Osteoblast (primary cell): Measurements from ENCODE around the gene GRIA3. TPM values are rescaled to one million over a fixed set of nuclear protein-coding genes. Genes with fewer than 3 reads are reported as not detected.

Source experiments
- DNase-seq: peaks from one replicate; pipeline ENCODE4 v3.0.0; 2011; ENCODE audit warnings: low spot score, mixed read lengths; ENCODE audit not compliant: insufficient read length; ENCODE audit errors: missing footprints
- H2AFZ ChIP-seq: 2 replicates; pipeline ENCODE4 v1.6.0; 2011; ENCODE audit warnings: mild to moderate bottlenecking, low read length
- H3K27ac ChIP-seq: 2 replicates; pipeline ENCODE4 v1.5.1; 2011; ENCODE audit warnings: mild to moderate bottlenecking, low read depth, low read length, moderate library complexity
- H3K27me3 ChIP-seq: 2 replicates; pipeline ENCODE4 v1.6.0; 2012; ENCODE audit warnings: mild to moderate bottlenecking, control low read depth, inconsistent platforms, low read length, moderate library complexity; ENCODE audit not compliant: insufficient read depth
- H3K36me3 ChIP-seq: 2 replicates; pipeline ENCODE4 v1.5.1; 2011; ENCODE audit warnings: mild to moderate bottlenecking, low read length, control low read depth, moderate library complexity; ENCODE audit not compliant: insufficient read depth
- H3K4me1 ChIP-seq: 2 replicates; pipeline ENCODE4 v1.5.1; 2011; ENCODE audit warnings: mild to moderate bottlenecking, low read length, control low read depth, moderate library complexity; ENCODE audit not compliant: insufficient read depth
- H3K4me2 ChIP-seq: 2 replicates; pipeline ENCODE4 v1.6.0; 2011; ENCODE audit warnings: mild to moderate bottlenecking, low read length; ENCODE audit not compliant: insufficient read depth
- H3K4me3 ChIP-seq: fragments of 200-600 bp; sonication (generic); 3 replicates; pipeline ENCODE4 v1.5.1; 2012; ENCODE audit warnings: mild to moderate bottlenecking, low read length, inconsistent platforms; ENCODE audit not compliant: insufficient read depth
- H3K79me2 ChIP-seq: 2 replicates; pipeline ENCODE4 v1.6.0; 2012; ENCODE audit warnings: mild to moderate bottlenecking, low read length, control low read depth, inconsistent platforms; ENCODE audit not compliant: insufficient read depth
- H3K9me3 ChIP-seq: 2 replicates; pipeline ENCODE4 v1.5.1; 2011; ENCODE audit warnings: low read depth, low read length, control low read depth
- H4K20me1 ChIP-seq: 2 replicates; pipeline ENCODE4 v1.6.0; 2012; ENCODE audit warnings: mild to moderate bottlenecking, low read length, control low read depth; ENCODE audit not compliant: insufficient read depth
- total RNA-seq: library from RNA; depleted of rRNA; stranded (reverse); fragments of >200 nt; gene quantifications from 2 replicates; pipeline ENCODE4 v1.2.3, GENCODE V29; 2012
- TF ChIP-seq, protein P1 (sequence below): IDR thresholded peaks from 2 replicates; pipeline ENCODE4 v1.5.1; 2011; ENCODE audit warnings: mild to moderate bottlenecking, low read depth, low read length, moderate library complexity; ENCODE audit errors: extremely low read depth

The GRIA3 gene
- total RNA-seq, 1 donor = 3.3 TPM

DNA sequence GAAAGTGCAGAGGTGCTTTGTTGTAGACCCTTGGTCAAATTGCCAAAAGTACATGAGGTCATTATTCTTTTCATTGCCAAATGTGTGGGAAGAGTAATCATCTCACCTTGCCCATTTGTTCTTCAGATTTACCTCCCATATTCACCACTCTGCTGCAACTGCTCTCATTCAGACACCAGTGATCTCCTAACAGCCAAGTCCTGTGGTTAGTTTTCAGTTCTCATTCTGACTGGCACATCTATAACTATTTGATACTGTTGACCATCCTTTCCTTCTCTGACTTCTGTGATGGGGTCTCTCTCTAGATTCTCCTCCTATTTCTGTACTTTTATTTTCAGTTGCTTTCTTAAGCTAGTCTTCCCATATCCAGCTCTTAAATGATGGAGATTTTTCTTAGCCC lies 39.8 kb downstream of the GRIA3 start:
- Histone ChIP-seq H3K9me3 (no peaks in the 10 kb centered on the region), H3K36me3 (no peaks in the 10 kb centered on the region), H3K79me2 (no peaks in the 10 kb centered on the region), H4K20me1 (no peaks in the 10 kb centered on the region), H3K4me3 (no peak overlapping the region), H3K4me1 (no peaks in the 10 kb centered on the region), H2AFZ (no peak overlapping the region), H3K27ac (no peak overlapping the region), H3K27me3 (no peaks in the 10 kb centered on the region), H3K4me2 (no peak overlapping the region)
- TF ChIP-seq, protein P1, sequence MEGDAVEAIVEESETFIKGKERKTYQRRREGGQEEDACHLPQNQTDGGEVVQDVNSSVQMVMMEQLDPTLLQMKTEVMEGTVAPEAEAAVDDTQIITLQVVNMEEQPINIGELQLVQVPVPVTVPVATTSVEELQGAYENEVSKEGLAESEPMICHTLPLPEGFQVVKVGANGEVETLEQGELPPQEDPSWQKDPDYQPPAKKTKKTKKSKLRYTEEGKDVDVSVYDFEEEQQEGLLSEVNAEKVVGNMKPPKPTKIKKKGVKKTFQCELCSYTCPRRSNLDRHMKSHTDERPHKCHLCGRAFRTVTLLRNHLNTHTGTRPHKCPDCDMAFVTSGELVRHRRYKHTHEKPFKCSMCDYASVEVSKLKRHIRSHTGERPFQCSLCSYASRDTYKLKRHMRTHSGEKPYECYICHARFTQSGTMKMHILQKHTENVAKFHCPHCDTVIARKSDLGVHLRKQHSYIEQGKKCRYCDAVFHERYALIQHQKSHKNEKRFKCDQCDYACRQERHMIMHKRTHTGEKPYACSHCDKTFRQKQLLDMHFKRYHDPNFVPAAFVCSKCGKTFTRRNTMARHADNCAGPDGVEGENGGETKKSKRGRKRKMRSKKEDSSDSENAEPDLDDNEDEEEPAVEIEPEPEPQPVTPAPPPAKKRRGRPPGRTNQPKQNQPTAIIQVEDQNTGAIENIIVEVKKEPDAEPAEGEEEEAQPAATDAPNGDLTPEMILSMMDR = no peak
- no peak for DNase-seq

DNA sequence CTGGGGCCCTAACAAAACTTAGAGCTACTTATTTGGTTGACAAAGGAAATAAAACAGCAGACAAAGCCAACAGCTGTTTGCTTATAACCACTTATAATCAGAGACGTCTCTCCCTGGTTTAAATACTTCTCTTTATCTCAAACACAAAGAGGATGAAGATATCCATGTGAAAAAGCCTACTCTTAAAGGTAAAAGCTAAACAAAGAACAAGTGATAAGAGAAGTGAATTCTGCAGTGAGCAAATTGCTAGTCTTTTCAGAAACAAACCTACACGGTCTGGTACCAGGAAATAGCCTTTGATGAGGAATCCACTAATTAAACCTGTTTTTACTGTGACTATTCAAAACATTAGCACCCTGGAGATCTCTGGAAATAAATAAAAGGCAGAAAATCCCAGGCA lies 46.7 kb downstream of the GRIA3 start:
- Histone ChIP-seq H3K9me3 (no peaks in the 10 kb centered on the region), H3K27ac (no peak overlapping the region), H4K20me1 (no peaks in the 10 kb centered on the region), H3K79me2 (no peaks in the 10 kb centered on the region), H3K27me3 (no peaks in the 10 kb centered on the region), H3K36me3 (no peaks in the 10 kb centered on the region), H3K4me2 (no peak overlapping the region), H2AFZ (no peak overlapping the region), H3K4me3 (no peak overlapping the region), H3K4me1 (no peaks in the 10 kb centered on the region)
- no peak for DNase-seq
- TF ChIP-seq, protein P1 = no peak

DNA sequence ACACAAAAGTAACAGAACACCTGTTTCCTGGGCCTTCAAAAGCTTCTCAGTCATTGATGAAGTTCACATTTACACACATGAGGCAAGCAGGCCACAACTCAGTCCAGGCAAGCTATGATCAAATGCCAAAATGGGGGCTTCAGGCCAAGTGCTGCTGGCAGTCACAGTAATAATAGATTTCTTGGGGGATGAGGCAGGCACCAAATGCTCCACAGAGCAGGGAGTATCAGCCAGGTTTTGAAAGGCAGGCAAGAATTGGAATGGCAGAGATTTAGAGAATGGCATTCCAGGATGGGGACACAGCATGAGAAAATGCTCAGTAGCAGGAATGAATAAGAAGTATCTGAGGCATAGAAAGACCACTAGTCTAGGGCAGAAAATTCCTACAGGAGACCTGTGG lies 52.8 kb downstream of the GRIA3 start:
- Histone ChIP-seq H3K27ac (no peak overlapping the region), H3K4me2 (no peak overlapping the region), H3K79me2 (no peaks in the 10 kb centered on the region), H3K27me3 (no peaks in the 10 kb centered on the region), H4K20me1 (no peaks in the 10 kb centered on the region), H3K36me3 (no peaks in the 10 kb centered on the region), H3K9me3 (no peaks in the 10 kb centered on the region), H3K4me1 (no peaks in the 10 kb centered on the region), H3K4me3 (no peak overlapping the region), H2AFZ (no peak overlapping the region)
- no peak for DNase-seq
- TF ChIP-seq, protein P1 = no peak

DNA sequence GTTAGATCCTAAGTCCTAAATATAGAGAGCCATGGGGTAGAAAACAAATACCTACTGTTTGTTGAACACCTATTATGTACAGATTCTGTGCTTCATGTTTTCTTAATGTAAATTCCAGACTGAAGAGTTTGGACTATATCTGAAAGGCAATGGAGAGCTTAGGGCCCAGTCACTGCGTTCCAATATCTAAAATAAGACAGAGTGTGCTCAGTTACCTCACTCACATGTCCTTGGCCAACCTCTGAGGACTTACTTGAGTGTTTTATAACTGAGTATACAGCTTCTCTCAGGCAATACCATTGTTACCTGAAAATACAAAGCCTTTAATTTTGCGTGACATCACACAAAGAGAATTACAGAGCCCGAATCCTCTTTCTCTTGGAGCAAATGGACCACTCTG lies 53.2 kb downstream of the GRIA3 start:
- H2AFZ ChIP-seq = no peak overlapping the region
- H3K9me3 ChIP-seq = no peaks in the 10 kb centered on the region
- no peak overlapping the region for H3K4me3 ChIP-seq
- no peaks in the 10 kb centered on the region for H4K20me1 ChIP-seq
- no peak overlapping the region for H3K27ac ChIP-seq
- TF ChIP-seq, protein P1 = no peak
- no peaks in the 10 kb centered on the region for H3K4me1 ChIP-seq
- H3K4me2 ChIP-seq = no peak overlapping the region
- no peaks in the 10 kb centered on the region for H3K36me3 ChIP-seq
- no peak for DNase-seq
- H3K79me2 ChIP-seq = no peaks in the 10 kb centered on the region
- H3K27me3 ChIP-seq = no peaks in the 10 kb centered on the region
